ENCODE measurements around the gene CTBP1. TPM values are rescaled to one million over a fixed set of nuclear protein-coding genes. Genes with fewer than 3 reads are reported as not detected.

CTBP1 gene
- total RNA-seq, 2 donors from 2014 or later, result 132 to 256 TPM

GRCh38 chr4:1236103-1236641 is 12.8 kb downstream of the CTBP1 start:
- no peaks in the 10 kb centered on the region for H3K9me3 ChIP-seq
- ATAC-seq (ENCODE audit: insufficient number of reproducible peaks, low FRiP score, low read depth), result no peak
- H3K27me3 ChIP-seq (replicated peaks; ENCODE audit: insufficient read depth), result no peaks in the 10 kb centered on the region
- DNase-seq (ENCODE audit: low spot score), result no peak
- H3K27ac ChIP-seq, result no peak overlapping the region
- peaks cover 63% of the 10 kb centered on the region for H3K36me3 ChIP-seq
- no peak overlapping the region for H3K4me3 ChIP-seq
- no peak for TF ChIP-seq CTCF (IDR thresholded peaks at IDR 0.05)
- H3K4me1 ChIP-seq (ENCODE audit: control insufficient read depth in 1 of 2, low read depth in 2 of 2), result no peaks in the 10 kb centered on the region

- Histone ChIP-seq H3K4me3 (no peak overlapping the region), H3K9me3 (no peaks in the 10 kb centered on the region), H3K27me3 (replicated peaks; ENCODE audit: insufficient read depth) (no peaks in the 10 kb centered on the region), H3K27ac (no peak overlapping the region), H3K4me1 (ENCODE audit: control insufficient read depth in 1 of 2, low read depth in 2 of 2) (no peaks in the 10 kb centered on the region), H3K36me3 (peaks cover 63% of the 10 kb centered on the region)
- no peak for ATAC-seq (ENCODE audit: insufficient number of reproducible peaks, low FRiP score, low read depth)
- no peak for DNase-seq (ENCODE audit: low spot score)
- no peak for TF ChIP-seq CTCF (IDR thresholded peaks at IDR 0.05)
Observed at GRCh38 chr4:1235381-1236102, 13.4 kb downstream of the CTBP1 start.

GRCh38 chr4:1234811-1235292 is 14.1 kb downstream of the CTBP1 start:
- no peaks in the 10 kb centered on the region for H3K9me3 ChIP-seq
- DNase-seq (ENCODE audit: low spot score) (no peak), ATAC-seq (ENCODE audit: insufficient number of reproducible peaks, low FRiP score, low read depth) (no peak)
- no peak for TF ChIP-seq CTCF (IDR thresholded peaks at IDR 0.05)
- no peak overlapping the region for H3K4me3 ChIP-seq
- no peaks in the 10 kb centered on the region for H3K4me1 ChIP-seq (ENCODE audit: control insufficient read depth in 1 of 2, low read depth in 2 of 2)
- H3K27me3 ChIP-seq (replicated peaks; ENCODE audit: insufficient read depth), result no peaks in the 10 kb centered on the region
- H3K36me3 ChIP-seq, result peaks cover 65% of the 10 kb centered on the region
- H3K27ac ChIP-seq, result no peak overlapping the region

GRCh38 chr4:1234309-1234695 is 14.6 kb downstream of the CTBP1 start:
- ATAC-seq (ENCODE audit: insufficient number of reproducible peaks, low FRiP score, low read depth), result no peak
- H3K27ac ChIP-seq, result no peak overlapping the region

More at GRCh38 chr4:1234309-1234695, 14.6 kb downstream of the CTBP1 start:
- H3K4me1 ChIP-seq (ENCODE audit: control insufficient read depth in 1 of 2, low read depth in 2 of 2), result no peaks in the 10 kb centered on the region
- H3K9me3 ChIP-seq, result no peaks in the 10 kb centered on the region
- H3K36me3 ChIP-seq, result peaks cover 60% of the 10 kb centered on the region
- DNase-seq (ENCODE audit: low spot score), result no peak
- H3K4me3 ChIP-seq, result no peak overlapping the region
- no peak for TF ChIP-seq CTCF (IDR thresholded peaks at IDR 0.05)
- no peaks in the 10 kb centered on the region for H3K27me3 ChIP-seq (replicated peaks; ENCODE audit: insufficient read depth)
